Peyer's patch (tissue), 4 donors: ENCODE measurements around the gene DAPP1. TPM values are rescaled to one million over a fixed set of nuclear protein-coding genes. Genes with fewer than 3 reads are reported as not detected.

Source experiments
- DNase-seq, 3 donors: peaks; one replicate each; pipeline ENCODE4 v3.0.0-alpha.2; 2017 to 2019
- H3K27ac ChIP-seq, 4 donors: fragments of 200-600 bp; sonication (generic); one replicate each; pipeline ENCODE4 v1.5.1; 2016 to 2019
- H3K27me3 ChIP-seq, 2 donors: fragments of 200-600 bp; sonication (generic); one replicate each; pipeline ENCODE4 v1.5.1; 2019
- H3K36me3 ChIP-seq, 3 donors: fragments of 200-600 bp; sonication (generic); one replicate each; pipeline ENCODE4 v1.5.1; 2016 to 2019
- H3K4me1 ChIP-seq, 4 donors: fragments of 200-600 bp; sonication (generic); one replicate each; pipeline ENCODE4 v1.5.1; 2016 to 2019
- H3K4me3 ChIP-seq, 4 donors: fragments of 200-600 bp; sonication (generic); 1 replicate in 3 of 4; 2 replicates in 1 of 4; pipeline ENCODE4 v1.5.1; 2016 to 2019; ENCODE audit warnings: mild to moderate bottlenecking in 1 of 4
- H3K9me3 ChIP-seq, 4 donors: fragments of 200-600 bp; sonication (generic); one replicate each; pipeline ENCODE4 v1.5.1; 2016 to 2019; ENCODE audit warnings: mild to moderate bottlenecking in 1 of 4
- CTCF ChIP-seq, 6 experiments: fragments of 450-650 bp in 4 of 6; fragments of 200-600 bp in 2 of 6; sonication (generic) in 1 of 6; IDR thresholded peaks; one replicate each; pipeline ENCODE4 v1.5.1; 2017 to 2019; ENCODE audit warnings: antibody characterized with exemption in 6 of 6, mild to moderate bottlenecking in 3 of 6, moderate library complexity in 1 of 6
- POLR2A ChIP-seq, 2 donors: fragments of 450-650 bp; IDR thresholded peaks; one replicate each; pipeline ENCODE4 v1.5.1; 2017; ENCODE audit warnings: antibody characterized with exemption in 2 of 2, mild to moderate bottlenecking in 2 of 2, moderate library complexity in 2 of 2
- total RNA-seq, 4 donors: library from RNA; depleted of rRNA; stranded (reverse); fragments of >200 nt; gene quantifications; one replicate each; pipeline ENCODE4 v1.1.0, GENCODE V29; 2016

DAPP1 gene
- total RNA-seq, 4 donors from 2014 or later = 1.1 to 47.0 (median 5.0) TPM; not detected in 1

GRCh38 chr4:99886146-99886545 lies 69.5 kb downstream of the DAPP1 start:
- Histone ChIP-seq H3K9me3 (no peaks in the 10 kb centered on the region), H3K4me3 (no peak overlapping the region), H3K4me1 (no peaks in the 10 kb centered on the region), H3K36me3 (peaks cover 0 to 41% (median 0%) of the 10 kb centered on the region in 3 donors), H3K27me3 (no peaks in the 10 kb centered on the region), H3K27ac (no peak overlapping the region)
- no peak for DNase-seq
- TF ChIP-seq POLR2A (IDR thresholded peaks at IDR 0.05) = no peak
- TF ChIP-seq CTCF (IDR thresholded peaks at IDR 0.05) = no peak

- Histone ChIP-seq H3K4me1 (peaks cover 0 to 5% (median 1%) of the 10 kb centered on the region in 4 donors), H3K27ac (no peak overlapping the region), H3K9me3 (no peaks in the 10 kb centered on the region), H3K27me3 (no peaks in the 10 kb centered on the region), H3K4me3 (no peak overlapping the region), H3K36me3 (peaks cover 0 to 24% (median 0%) of the 10 kb centered on the region in 3 donors)
- no peak for DNase-seq
- TF ChIP-seq CTCF (IDR thresholded peaks at IDR 0.05) = no peak
- no peak for TF ChIP-seq POLR2A (IDR thresholded peaks at IDR 0.05)
Measured at GRCh38 chr4:99887837-99888236, 71.2 kb downstream of the DAPP1 start.

GRCh38 chr4:99891351-99891750 lies 74.7 kb downstream of the DAPP1 start:
- H3K9me3 ChIP-seq = no peaks in the 10 kb centered on the region
- H3K27me3 ChIP-seq = no peaks in the 10 kb centered on the region
- H3K27ac ChIP-seq = no peak overlapping the region
- TF ChIP-seq CTCF (IDR thresholded peaks at IDR 0.05) (no peak), POLR2A (IDR thresholded peaks at IDR 0.05) (no peak)
- H3K4me1 ChIP-seq = peaks cover 0 to 12% (median 5%) of the 10 kb centered on the region in 4 donors
- no peak for DNase-seq
- no peak overlapping the region for H3K4me3 ChIP-seq
- H3K36me3 ChIP-seq = peaks cover 0 to 3% (median 0%) of the 10 kb centered on the region in 3 donors

- no peak overlapping the region for H3K27ac ChIP-seq
- H3K4me3 ChIP-seq = peak overlapping the region in 2 of 4 donors; percentile 79 to 95
- DNase-seq = no peak
Measured at GRCh38 chr4:99893029-99893428, 76.4 kb downstream of the DAPP1 start.

GRCh38 chr4:99893839-99894160 lies 77.2 kb downstream of the DAPP1 start:
- peak overlapping the region; percentile 54 to 95 (median 84) for H3K4me3 ChIP-seq
- no peaks in the 10 kb centered on the region for H3K36me3 ChIP-seq
- DNase-seq = no peak
- TF ChIP-seq CTCF (IDR thresholded peaks at IDR 0.05) = no peak
- no peak for TF ChIP-seq POLR2A (IDR thresholded peaks at IDR 0.05)
- no peaks in the 10 kb centered on the region for H3K27me3 ChIP-seq
- no peaks in the 10 kb centered on the region for H3K9me3 ChIP-seq
- peak overlapping the region; percentile 75 to 91 (median 87) for H3K27ac ChIP-seq
- peaks cover 0 to 12% (median 5%) of the 10 kb centered on the region in 4 donors for H3K4me1 ChIP-seq

More at GRCh38 chr4:99893029-99893428, 76.4 kb downstream of the DAPP1 start:
- Histone ChIP-seq H3K36me3 (no peaks in the 10 kb centered on the region), H3K27me3 (no peaks in the 10 kb centered on the region), H3K4me1 (peaks cover 0 to 12% (median 5%) of the 10 kb centered on the region in 4 donors), H3K9me3 (no peaks in the 10 kb centered on the region)
- no peak for TF ChIP-seq POLR2A (IDR thresholded peaks at IDR 0.05)

GRCh38 chr4:99894161-99894997 lies 77.8 kb downstream of the DAPP1 start, which contains the start of gene LAMTOR3:
Gene LAMTOR3 (minus strand): TSS chr4:99894427. CDS start chr4:99893963, 464 bp downstream.
- no peaks in the 10 kb centered on the region for H3K9me3 ChIP-seq
- peak within 1 kb of the TSS; percentile 54 to 95 (median 84) for H3K4me3 ChIP-seq
- peak; percentile 33 to 64 for TF ChIP-seq POLR2A (IDR thresholded peaks at IDR 0.05)
- TF ChIP-seq CTCF (IDR thresholded peaks at IDR 0.05) = no peak
- H3K27me3 ChIP-seq = no peaks in the 10 kb centered on the region
- H3K36me3 ChIP-seq = no peaks in the 10 kb centered on the region
- H3K27ac ChIP-seq = peak within 1 kb of the TSS; percentile 75 to 91 (median 87)
- peaks cover 0 to 12% (median 5%) of the 10 kb centered on the region in 4 donors for H3K4me1 ChIP-seq
- DNase-seq = peak; percentile 89 to 97 (median 92)
